Endothelial cell of umbilical vein (primary cell): ENCODE measurements around the gene COL23A1. TPM values are rescaled to one million over a fixed set of nuclear protein-coding genes. Genes with fewer than 3 reads are reported as not detected.

Experiments used
- BruUV-seq: library from RNA; stranded (reverse); fragments of 400-500 nt; replicated peaks from 2 replicates; lab custom pipeline; 2021; lab: Mats Ljungman, UMichigan
- CTCF ChIA-PET: fragments of 300-600, 350-600 bp; sonication (Branson Sonifier 250); formaldehyde crosslinking; loops from one replicate; lab custom pipeline; 2021; ENCODE audit warnings: antibody characterized with exemption, inconsistent platforms; lab: Charles Lee
- POLR2A ChIA-PET: fragments of 300-600, 350-600 bp; sonication (Branson Sonifier 250); formaldehyde crosslinking; loops from one replicate; lab custom pipeline; 2021; ENCODE audit warnings: antibody characterized with exemption, inconsistent platforms; lab: Charles Lee
- DNase-seq: peaks from one replicate; pipeline ENCODE4 v3.0.0-alpha.2; 2011; ENCODE audit warnings: low read depth, low spot score
- FAIRE-seq: peaks from 2 replicates; lab custom pipeline; 2011; peaks lifted over from hg19 to GRCh38; lab: Jason Lieb, UNC
- H2AFZ ChIP-seq: 2 replicates; pipeline ENCODE4 v1.6.0; 2012; ENCODE audit warnings: low read depth, low read length, control low read depth, inconsistent platforms
- H3K27ac ChIP-seq: 2 replicates; pipeline ENCODE4 v1.5.1; 2011; ENCODE audit warnings: low read depth, mild to moderate bottlenecking, control low read depth, low read length, moderate library complexity; ENCODE audit not compliant: insufficient read depth
- H3K27me3 ChIP-seq, 2 experiments: 2 replicates each; pipeline versions ENCODE4 v1.6.0 to v1.6.1; 2011; ENCODE audit warnings: low read length in 2 of 2, mixed read lengths in 1 of 2; ENCODE audit not compliant: control insufficient read depth in 2 of 2, insufficient read depth in 2 of 2
- H3K36me3 ChIP-seq, 2 experiments: 2 replicates in 1 of 2; 3 replicates in 1 of 2; pipeline ENCODE4 v1.5.1; 2011; ENCODE audit warnings: low read length in 2 of 2, mild to moderate bottlenecking in 1 of 2, moderate library complexity in 1 of 2; ENCODE audit not compliant: control insufficient read depth in 2 of 2, insufficient read depth in 2 of 2; ENCODE audit errors: extremely low read depth in 1 of 2
- H3K4me1 ChIP-seq: 3 replicates; pipeline ENCODE4 v1.5.1; 2011; ENCODE audit warnings: mild to moderate bottlenecking, low read length; ENCODE audit not compliant: control insufficient read depth, insufficient read depth; ENCODE audit errors: extremely low read depth
- H3K4me2 ChIP-seq: 2 replicates; pipeline ENCODE4 v1.6.1; 2011; ENCODE audit warnings: low read length, control low read depth, mixed read lengths; ENCODE audit not compliant: insufficient read depth
- H3K4me3 ChIP-seq, 3 experiments: fragments of 200-600 bp in 1 of 3; sonication (generic), shearing (Covaris generic) in 1 of 3; replicated peaks in 1 of 3; 2 replicates each; pipeline ENCODE4 v1.5.1; 2011 to 2016; ENCODE audit warnings: control low read depth in 3 of 3, low read length in 3 of 3, mild to moderate bottlenecking in 2 of 3, inconsistent platforms in 1 of 3, low read depth in 1 of 3, moderate library complexity in 1 of 3; ENCODE audit not compliant: insufficient read depth in 1 of 3
- H3K79me2 ChIP-seq: 2 replicates; pipeline ENCODE4 v1.6.0; 2012; ENCODE audit warnings: low read length, inconsistent platforms; ENCODE audit not compliant: control insufficient read depth, insufficient read depth
- H3K9ac ChIP-seq: replicated peaks from 2 replicates; pipeline ENCODE3; 2011; ENCODE audit warnings: low read length, control low read depth; ENCODE audit not compliant: insufficient read depth; ENCODE audit errors: extremely low read depth
- H3K9me1 ChIP-seq: replicated peaks from 3 replicates; pipeline ENCODE4 v1.6.0; 2011; ENCODE audit warnings: mild to moderate bottlenecking, low read length; ENCODE audit not compliant: control insufficient read depth, insufficient read depth; ENCODE audit errors: extremely low read depth
- H3K9me3 ChIP-seq: replicated peaks from 2 replicates; pipeline ENCODE4 v1.5.1; 2012; ENCODE audit warnings: low read length, inconsistent platforms; ENCODE audit not compliant: control insufficient read depth, insufficient read depth
- H4K20me1 ChIP-seq: replicated peaks from 2 replicates; pipeline ENCODE3; 2011; ENCODE audit warnings: mild to moderate bottlenecking, low read length; ENCODE audit not compliant: control insufficient read depth, insufficient read depth; ENCODE audit errors: extremely low read depth
- CTCF ChIP-seq, 2 donors: IDR thresholded peaks; 1 replicate in 1 of 2; 2 replicates in 1 of 2; pipeline ENCODE4 v1.5.1; 2011; ENCODE audit warnings: low read length in 2 of 2, mild to moderate bottlenecking in 2 of 2, moderate library complexity in 2 of 2, control low read depth in 1 of 2, inconsistent platforms in 1 of 2, low read depth in 1 of 2; ENCODE audit not compliant: insufficient read depth in 1 of 2; ENCODE audit errors: extremely low read depth in 1 of 2
- FOS ChIP-seq: IDR thresholded peaks from 2 replicates; pipeline ENCODE4 v1.6.1; 2011; ENCODE audit warnings: mild to moderate bottlenecking, low read length, moderate library complexity, borderline replicate concordance; ENCODE audit not compliant: insufficient read depth
- GATA2 ChIP-seq: IDR thresholded peaks from 2 replicates; pipeline ENCODE4 v1.7.0; 2011; ENCODE audit warnings: low read depth, mild to moderate bottlenecking, moderate library complexity, mixed read lengths, low read length; ENCODE audit not compliant: insufficient read length, insufficient read depth
- JUN ChIP-seq: IDR thresholded peaks from 2 replicates; pipeline ENCODE4 v1.6.1; 2011; ENCODE audit warnings: borderline replicate concordance, low read depth; ENCODE audit not compliant: insufficient read length, insufficient read depth
- MAX ChIP-seq: IDR thresholded peaks from 2 replicates; pipeline ENCODE4 v1.6.1; 2011; ENCODE audit not compliant: insufficient read depth, insufficient read length
- POLR2A ChIP-seq: IDR thresholded peaks from 2 replicates; pipeline ENCODE4 v1.6.1; 2012; ENCODE audit warnings: low read depth, mild to moderate bottlenecking, control low read depth, low read length
- POLR2AphosphoS5 ChIP-seq: IDR thresholded peaks from 2 replicates; pipeline ENCODE4 v1.6.1; 2012; ENCODE audit warnings: low read depth, mild to moderate bottlenecking, control low read depth, low read length, moderate library complexity; ENCODE audit not compliant: insufficient read depth
- dilution Hi-C: fragments of 300-500 bp; cut with MboI; formaldehyde crosslinking; loops from one replicate; pipeline ENCODE4 v1.15.0; 2019; ENCODE audit warnings: low sequenced_read_pairs; ENCODE audit not compliant: extremely low pct_ligation_motif_present
- intact Hi-C: fragments of 100-400 bp; cut with micrococcal nuclease; formaldehyde crosslinking; loops from one replicate; pipeline ENCODE4 v1.10.0; 2022
- polyA plus RNA-seq, 4 experiments: library from polyadenylated mRNA; depleted of rRNA in 3 of 4; stranded (reverse) in 3 of 4; unstranded in 1 of 4; fragments of >200 nt; gene quantifications; 2 replicates each; pipeline versions ENCODE4 v1.2.1 to v1.2.3, GENCODE V29; 2011 to 2012; ENCODE audit warnings: missing spikeins in 1 of 4
- total RNA-seq: library from RNA; stranded (reverse); gene quantifications from 2 replicates; pipeline ENCODE4 v1.2.3, GENCODE V29; 2021

Gene COL23A1
- total and polyA plus RNA-seq, 2 donors (not counting 3 experiments of a cell fraction or from before 2014, with no cell fraction given), result not detected

GRCh38 chr5:178462816-178463215 lies 127.4 kb downstream of the COL23A1 start:
- H3K4me3 ChIP-seq, result no peak overlapping the region
- H2AFZ ChIP-seq, result no peak overlapping the region
- H3K9ac ChIP-seq, result no peak overlapping the region
- no TSS peak for BruUV-seq
- TF ChIP-seq POLR2A, result no peak
- no peak for TF ChIP-seq POLR2AphosphoS5
- no peak for TF ChIP-seq GATA2
- no peak for TF ChIP-seq CTCF (IDR thresholded peaks at IDR 0.05; ENCODE audit: extremely low read depth in 1 of 2, insufficient read depth in 1 of 2, low read depth in 1 of 2, low read length in 2 of 2)
- TF ChIP-seq MAX, result no peak
- no peak for TF ChIP-seq FOS
- no peak for TF ChIP-seq JUN
- no peak for FAIRE-seq
- H3K79me2 ChIP-seq, result no peaks in the 10 kb centered on the region
- H3K27me3 ChIP-seq, result no peaks in the 10 kb centered on the region
- no peaks in the 10 kb centered on the region for H3K4me1 ChIP-seq
- no peaks in the 10 kb centered on the region for H3K9me3 ChIP-seq
- ChIA-PET POLR2A (no interaction called here), CTCF (interaction anchor here (2.6 kb wide), 1 partner anchor 12 kb away, joined by 19 read pairs; no protein-coding TSS in a partner anchor)
- DNase-seq, result no peak
- dilution Hi-C loops (no loop called here), intact Hi-C loops (loop anchor here (5.0 kb wide), 1 partner anchor 181 kb away; no protein-coding TSS in a partner anchor)
- H4K20me1 ChIP-seq, result no peaks in the 10 kb centered on the region
- no peaks in the 10 kb centered on the region for H3K9me1 ChIP-seq
- no peaks in the 10 kb centered on the region for H3K36me3 ChIP-seq
- H3K4me2 ChIP-seq, result no peak overlapping the region
- H3K27ac ChIP-seq, result no peak overlapping the region
